HepG2 (cell line): ENCODE data around the gene TULP3. TPM values are rescaled to one million over a fixed set of nuclear protein-coding genes. Genes with fewer than 3 reads are reported as not detected.

ENCODE experiments used
- ARNT ChIP-seq: fragments of 450-650 bp; IDR thresholded peaks from 2 replicates; pipeline ENCODE4 v1.6.1; 2017
- BCL3 ChIP-seq: sonication (generic); formaldehyde crosslinking; IDR thresholded peaks from 2 replicates; pipeline ENCODE4 v1.5.1; 2020; ENCODE audit warnings: mild to moderate bottlenecking, missing genetic modification reagents, moderate library complexity
- DPF2 ChIP-seq: sonication (generic); formaldehyde crosslinking; IDR thresholded peaks from 2 replicates; pipeline ENCODE4 v1.4.0; 2020; ENCODE audit warnings: mild to moderate bottlenecking, low read depth, missing genetic modification reagents, borderline replicate concordance
- FOXC1 ChIP-seq: sonication (generic); formaldehyde crosslinking; IDR thresholded peaks from 2 replicates; pipeline ENCODE4 v1.8.0; 2022; ENCODE audit warnings: mild to moderate bottlenecking, missing genetic modification reagents, borderline replicate concordance
- FOXJ3 ChIP-seq: sonication (generic); formaldehyde crosslinking; IDR thresholded peaks from 2 replicates; pipeline ENCODE4 v1.4.0; 2020; ENCODE audit warnings: missing genetic modification reagents, mild to moderate bottlenecking, borderline replicate concordance
- KIAA2018 ChIP-seq: sonication (generic); formaldehyde crosslinking; IDR thresholded peaks from 2 replicates; pipeline ENCODE4 v1.5.0; 2020; ENCODE audit warnings: mild to moderate bottlenecking, missing genetic modification reagents, borderline replicate concordance
- MED8 ChIP-seq: sonication (generic); formaldehyde crosslinking; IDR thresholded peaks from 2 replicates; pipeline ENCODE4 v1.8.1; 2023; ENCODE audit warnings: mild to moderate bottlenecking, missing genetic modification reagents; ENCODE audit not compliant: insufficient replicate concordance
- MXI1 ChIP-seq: IDR thresholded peaks from 3 replicates; pipeline ENCODE4 v1.6.1; 2012; ENCODE audit warnings: low read depth, low read length, inconsistent platforms, borderline replicate concordance
- PREB ChIP-seq: sonication (generic); formaldehyde crosslinking; IDR thresholded peaks from 2 replicates; pipeline ENCODE4 v1.4.0; 2020; ENCODE audit warnings: missing genetic modification reagents
- U2AF2 ChIP-seq: fragments of 200-400 bp; formaldehyde crosslinking; IDR thresholded peaks from 2 replicates; pipeline ENCODE4 v1.6.1; 2017; ENCODE audit warnings: low read depth, mild to moderate bottlenecking, low read length
- XRCC5 ChIP-seq: fragments of 200-400 bp; formaldehyde crosslinking; optimal IDR thresholded peaks from 2 replicates; pipeline ENCODE3; 2017; ENCODE audit warnings: mild to moderate bottlenecking, low read length
- ZBTB8A ChIP-seq: sonication (generic); formaldehyde crosslinking; IDR thresholded peaks from 2 replicates; pipeline ENCODE4 v1.4.0; 2020; ENCODE audit warnings: mild to moderate bottlenecking, low read depth, missing genetic modification reagents, borderline replicate concordance
- ZNF510 ChIP-seq: sonication (generic); formaldehyde crosslinking; IDR thresholded peaks from 2 replicates; pipeline ENCODE4 v1.4.0; 2020; ENCODE audit warnings: low read depth, mild to moderate bottlenecking, missing genetic modification reagents
- ZNF570 ChIP-seq: sonication (generic); formaldehyde crosslinking; IDR thresholded peaks from 2 replicates; pipeline ENCODE4 v1.4.0; 2020; ENCODE audit warnings: mild to moderate bottlenecking, missing genetic modification reagents, borderline replicate concordance
- ZNF747 ChIP-seq: sonication (generic); formaldehyde crosslinking; IDR thresholded peaks from 2 replicates; pipeline ENCODE4 v1.8.1; 2023; ENCODE audit warnings: missing genetic modification reagents, mild to moderate bottlenecking, borderline replicate concordance
- polyA plus RNA-seq, 8 experiments: library from polyadenylated mRNA; depleted of rRNA in 3 of 8; stranded (reverse) in 7 of 8; unstranded in 1 of 8; fragments of >200 nt; fragmentation: Illumina TruSeq in 4 of 8; extraction: Trizol in 4 of 8; gene quantifications; 2 replicates each; pipeline versions ENCODE4 v1.2.1 to v1.2.3, GENCODE V29; 2011 to 2016; ENCODE audit warnings: low read depth in 4 of 8, missing spikeins in 1 of 8, mixed read lengths in 1 of 8; ENCODE audit not compliant: insufficient read depth in 1 of 8
- total RNA-seq, 5 experiments: library from RNA; depleted of rRNA; stranded (reverse); fragments of >200 nt; fragmentation: Illumina TruSeq; extraction: Trizol; gene quantifications; 2 replicates each; pipeline ENCODE4 v1.2.3, GENCODE V29; 2016; ENCODE audit warnings: low read depth in 1 of 5

The TULP3 gene
- total and polyA plus RNA-seq, 2 of the 13 experiments (the other 11 are each of a cell fraction or from before 2014, with no cell fraction given), result 11.2 to 13.2 TPM

- TF ChIP-seq PREB (CRISPR knock-in tag) (no peak), ZNF510 (CRISPR knock-in tag) (no peak), ZBTB8A (CRISPR knock-in tag) (no peak), KIAA2018 (CRISPR knock-in tag) (no peak), U2AF2 (no peak), MED8 (CRISPR knock-in tag) (no peak), DPF2 (CRISPR knock-in tag) (no peak), ARNT (no peak), XRCC5 (no peak), ZNF747 (CRISPR knock-in tag) (no peak; the same call in 1 of the 2 replicates), FOXJ3 (CRISPR knock-in tag) (no peak), ZNF570 (CRISPR knock-in tag) (no peak), MXI1 (peak; percentile 57; the same call in 1 of the 3 replicates), FOXC1 (CRISPR knock-in tag) (no peak), BCL3 (CRISPR knock-in tag) (no peak)
Observed at GRCh38 chr12:2959192-2959504, 68.5 kb downstream of the TULP3 start, which contains the start of gene TEAD4 (continued).
